NCI-H69 (cell line): Measurements from ENCODE around the gene BATF.

Experiments
- DNase-seq: peaks from one replicate; lab custom pipeline; 2025; lab: John Stamatoyannopoulos, UW

The BATF gene

DNA sequence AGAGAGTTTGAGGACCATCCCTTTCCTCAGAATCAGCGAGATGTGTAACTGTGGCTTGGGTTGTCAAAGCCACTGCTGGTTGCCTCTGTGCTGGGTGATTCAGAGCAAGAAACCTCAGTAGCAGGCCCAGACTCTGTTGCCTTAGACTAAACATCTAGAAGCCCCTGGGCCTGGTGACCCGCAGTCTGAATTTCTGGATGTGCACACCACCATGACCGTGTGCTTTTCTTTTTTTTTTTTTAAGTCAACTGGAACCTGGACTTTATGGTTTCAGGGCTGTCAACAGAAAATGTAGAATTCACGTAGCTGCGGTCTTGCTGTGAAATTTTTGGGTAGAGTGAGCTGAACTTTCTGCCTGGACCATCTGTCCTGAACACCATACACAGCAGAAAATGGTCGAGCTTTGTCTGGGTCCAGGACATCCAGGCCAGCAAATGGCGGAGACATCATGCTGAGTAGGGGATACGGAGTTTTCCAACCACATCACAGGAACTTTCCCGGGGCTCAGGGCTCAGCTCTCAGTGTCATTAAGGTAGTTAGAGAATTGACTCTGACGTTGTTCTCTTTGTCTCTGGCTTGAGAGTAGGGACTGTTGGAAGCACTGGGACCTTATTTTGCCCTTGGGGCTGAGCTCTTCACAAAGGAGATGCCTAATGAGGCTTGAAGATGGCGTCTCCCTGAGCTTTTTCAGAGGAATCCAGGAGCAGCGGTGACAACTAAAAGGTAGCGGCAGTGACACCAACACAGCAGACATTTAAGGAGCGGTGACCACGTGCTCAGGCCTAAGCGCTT is 23.0 kb upstream of the BATF start:
- DNase-seq = no peak

GRCh38 chr14:75501080-75501479 is 21.2 kb upstream of the BATF start:
- no peak for DNase-seq

- DNase-seq = no peak
Observed at GRCh38 chr14:75504411-75504810, 17.9 kb upstream of the BATF start.

DNA sequence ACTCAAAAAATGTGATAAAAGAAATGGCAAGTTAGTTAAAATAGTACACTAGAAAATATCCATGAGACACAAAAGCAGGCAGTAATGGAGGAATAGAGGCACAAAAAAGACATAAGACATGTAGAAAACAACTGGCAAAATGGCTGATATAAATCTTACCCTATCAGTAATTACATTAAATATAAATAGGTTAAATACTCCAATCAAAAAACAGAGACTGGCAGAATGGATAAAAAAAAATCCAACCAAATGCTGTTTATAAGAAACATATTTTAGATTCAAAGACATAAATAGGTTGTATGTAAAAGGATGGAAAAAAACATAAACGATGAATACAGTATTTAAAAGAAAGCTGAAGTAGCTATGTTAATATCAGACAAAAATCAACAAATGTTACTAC is 15.3 kb upstream of the BATF start:
- no peak for DNase-seq

DNA sequence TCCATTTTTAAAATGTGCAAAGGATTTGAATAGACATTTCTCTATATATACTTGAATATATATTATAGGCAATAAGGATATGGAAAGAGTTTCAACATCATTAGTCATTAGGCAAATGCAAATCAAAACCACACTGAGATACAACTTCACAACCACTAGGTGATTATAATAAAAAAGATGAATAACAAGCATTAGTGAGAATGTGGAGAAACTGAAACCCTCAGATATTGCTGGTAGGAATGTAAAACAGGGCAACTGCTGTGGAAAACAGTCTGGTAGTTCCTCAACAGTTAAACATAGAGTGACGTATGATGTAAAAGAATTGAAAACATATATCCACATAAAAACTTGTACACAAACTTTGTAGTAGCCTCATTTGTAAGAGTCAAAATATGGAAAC is 11.7 kb upstream of the BATF start:
- no peak for DNase-seq

GRCh38 chr14:75511201-75511600 is 11.1 kb upstream of the BATF start:
- DNase-seq = no peak

DNA sequence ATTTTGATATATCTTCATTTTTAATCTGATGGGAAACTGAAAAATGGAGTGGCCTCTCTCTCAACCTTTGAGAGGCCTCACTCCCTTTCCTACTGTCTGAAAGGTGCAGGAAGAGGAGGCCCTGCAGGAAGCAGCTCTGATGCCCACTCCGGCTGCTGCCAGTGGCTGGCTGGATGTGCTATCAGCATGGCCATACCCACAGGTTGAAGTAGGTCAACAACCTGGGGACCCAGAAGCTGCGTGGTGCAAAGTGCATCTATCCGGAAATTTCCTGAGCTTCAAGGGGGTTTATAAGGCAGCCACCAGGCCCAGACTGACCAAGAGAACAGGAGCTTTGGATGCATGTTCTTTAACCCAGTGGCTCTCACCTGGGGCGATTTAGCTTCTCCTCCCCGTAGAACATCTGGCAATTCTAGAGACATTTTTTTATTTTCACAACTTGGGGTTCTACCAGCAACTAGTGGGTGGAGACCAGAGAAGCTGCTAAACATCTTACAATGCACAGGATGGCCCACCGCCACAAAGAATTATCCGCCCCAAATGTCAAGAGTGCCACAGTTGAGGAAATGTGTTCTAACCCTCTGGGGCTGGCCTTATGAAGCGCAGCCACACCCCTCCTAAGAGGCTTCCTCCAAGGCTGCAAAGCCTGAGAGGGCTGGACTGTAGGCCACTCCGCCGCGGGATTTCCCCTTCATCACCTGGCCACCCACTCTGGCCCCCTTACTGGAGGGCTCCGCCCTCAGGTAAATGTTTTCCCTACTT is 8.2 kb upstream of the BATF start:
- DNase-seq = no peak

GRCh38 chr14:75514673-75515628 is 7.3 kb upstream of the BATF start:
- DNase-seq = no peak

- DNase-seq = no peak
Observed at GRCh38 chr14:75515629-75515996, 6.7 kb upstream of the BATF start.

DNA sequence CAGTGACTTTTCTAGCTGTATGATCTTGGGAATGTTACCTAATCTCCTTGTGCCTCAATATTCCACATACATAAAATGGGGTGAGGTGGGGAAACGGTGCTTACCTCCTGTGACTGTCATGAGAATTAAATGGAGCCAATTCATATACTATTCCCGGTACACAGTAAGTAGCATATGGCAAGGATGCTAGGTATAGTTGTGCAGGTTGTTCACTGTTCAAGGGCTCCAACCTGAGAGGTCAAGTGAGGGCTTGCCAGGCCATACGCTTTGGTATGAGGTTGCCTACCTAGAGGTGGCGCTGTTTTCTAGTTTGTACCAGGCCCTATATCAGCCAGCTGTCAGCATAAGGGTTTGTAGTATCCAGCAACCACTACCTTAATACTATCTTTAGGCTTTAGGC is 3.6 kb upstream of the BATF start:
- DNase-seq = peak; percentile 24

DNA sequence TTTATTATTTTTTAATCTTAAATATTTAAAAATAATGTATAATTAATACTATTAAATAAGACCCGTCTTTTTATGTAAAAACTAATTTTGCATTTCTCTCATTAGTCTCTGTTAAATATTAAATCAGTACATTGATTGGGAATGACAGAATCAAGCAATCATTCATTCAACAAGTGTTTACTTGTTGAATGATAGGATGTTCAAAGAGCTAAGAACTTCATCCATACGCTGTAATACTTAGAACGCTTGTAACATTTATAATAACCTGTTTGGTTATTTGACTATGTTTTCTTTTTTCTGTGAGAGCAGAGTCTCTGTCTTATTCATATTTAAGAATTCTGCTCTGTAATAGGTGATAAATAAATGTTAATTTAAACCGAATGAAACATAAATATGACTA is 2.9 kb upstream of the BATF start:
- no peak for DNase-seq

GRCh38 chr14:75519826-75520728 is 2.2 kb upstream of the BATF start:
- no peak for DNase-seq

GRCh38 chr14:75520852-75521251 is 1.4 kb upstream of the BATF start:
- no peak for DNase-seq

DNA sequence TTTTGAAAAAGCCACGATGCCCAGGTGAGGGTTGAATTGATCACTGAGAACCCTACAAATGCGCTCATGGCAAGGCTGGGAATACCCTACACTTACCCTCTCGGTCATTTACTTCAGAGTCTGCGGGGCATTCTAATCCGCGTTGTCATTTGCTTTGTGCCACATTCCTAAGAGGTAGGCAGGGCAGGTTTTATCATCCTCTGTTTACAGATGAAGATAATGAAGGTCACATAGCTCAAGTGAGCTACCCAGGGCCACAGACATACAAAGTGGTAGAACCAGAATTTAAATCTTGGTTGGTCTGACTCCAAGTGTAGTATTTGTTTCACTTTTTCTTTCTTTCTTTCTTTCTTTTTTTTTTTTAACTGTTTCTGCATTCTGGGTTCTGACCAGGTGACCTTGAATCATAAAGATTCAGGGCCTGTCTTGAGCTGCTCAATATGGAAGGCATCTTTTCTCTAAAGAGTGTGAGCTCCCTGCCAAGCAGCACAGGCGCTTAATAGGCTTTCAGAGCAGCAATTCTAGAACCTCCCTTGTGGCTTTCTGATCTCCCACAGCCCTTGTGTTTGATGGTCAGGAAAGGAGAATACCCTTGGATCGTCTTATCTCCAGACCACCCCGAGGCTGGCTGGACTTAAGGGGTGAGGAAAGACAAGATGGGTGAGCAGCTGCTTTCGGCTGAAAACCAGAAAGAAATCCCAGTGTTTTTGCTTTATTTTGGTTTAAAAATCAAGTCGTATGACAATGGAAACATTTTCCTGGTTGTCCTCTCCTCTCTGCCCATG is 662 bp upstream of the BATF start:
- DNase-seq = no peak

GRCh38 chr14:75522983-75523318 is 682 bp downstream of the BATF start:
- no peak for DNase-seq

DNA sequence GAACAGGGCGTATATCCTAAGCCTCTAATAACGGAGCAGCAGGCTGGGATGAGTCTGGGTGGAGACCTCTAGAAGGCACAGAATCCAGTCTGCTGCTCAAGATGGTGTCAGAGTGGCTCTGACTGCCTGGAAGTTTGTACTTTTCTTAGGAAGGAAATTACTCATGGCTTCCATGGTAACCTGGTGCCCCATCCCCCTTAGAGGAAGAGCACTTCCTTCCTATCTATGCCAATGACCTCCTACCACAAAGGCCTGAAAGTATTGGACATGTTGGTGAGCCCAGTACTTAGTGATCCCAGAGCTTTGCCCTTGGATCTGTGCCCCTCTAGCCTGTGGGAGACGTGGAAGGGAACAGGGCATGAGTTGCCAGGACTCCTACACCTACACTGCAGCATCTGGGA is 1.5 kb downstream of the BATF start:
- DNase-seq = no peak

GRCh38 chr14:75525969-75526368 is 3.7 kb downstream of the BATF start:
- no peak for DNase-seq

- DNase-seq = no peak
Observed at GRCh38 chr14:75527449-75528163, 5.3 kb downstream of the BATF start.

DNA sequence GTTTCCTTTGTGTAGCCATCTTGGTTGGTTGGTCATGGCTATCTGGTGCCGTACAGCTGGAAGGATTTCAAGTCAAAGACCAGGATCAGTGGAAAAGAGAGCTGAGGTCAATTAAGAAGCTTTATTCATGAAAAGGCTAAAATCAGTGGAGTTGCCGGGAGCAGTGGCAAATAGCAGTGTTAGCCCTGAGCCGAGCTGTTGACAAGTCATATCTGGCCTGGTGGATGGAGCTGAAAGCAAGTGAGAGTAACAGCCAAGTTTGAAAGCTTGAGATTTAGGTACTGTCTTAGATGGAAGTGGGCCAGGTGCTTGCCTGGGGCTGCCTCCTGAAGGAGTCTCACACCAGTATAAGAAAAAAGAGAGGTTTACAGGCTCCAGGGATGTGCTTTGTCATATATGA is 9.0 kb downstream of the BATF start:
- no peak for DNase-seq

DNA sequence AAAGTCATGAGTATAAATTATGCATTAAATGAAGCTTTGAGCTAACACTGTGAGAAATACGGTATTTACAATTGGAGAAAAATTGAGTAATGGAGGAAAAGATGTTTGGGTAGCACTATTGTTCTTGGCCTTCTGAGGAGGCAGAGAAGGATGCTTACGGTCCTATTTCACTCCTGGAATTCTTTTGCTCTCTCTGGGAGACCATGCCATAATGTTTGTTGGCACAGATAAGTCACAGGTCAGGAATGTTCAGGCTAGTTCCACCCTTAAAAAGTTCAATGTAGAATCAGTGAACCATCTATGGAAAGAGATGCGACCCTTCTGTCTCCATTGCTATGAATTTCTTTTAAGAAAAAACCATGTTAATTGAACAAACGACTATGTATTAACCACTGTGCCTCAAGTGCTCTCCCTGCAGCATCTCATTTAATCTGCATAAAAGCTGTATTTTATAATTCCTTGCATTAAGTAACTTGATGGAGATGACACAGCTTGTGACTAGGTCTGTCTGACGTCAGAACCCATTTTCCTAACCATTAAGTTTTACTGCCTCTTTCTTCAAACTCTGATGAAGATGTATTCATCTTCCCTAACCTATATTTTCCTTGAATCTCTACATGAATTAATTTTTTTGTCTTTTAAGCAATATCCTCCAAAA is 9.5 kb downstream of the BATF start:
- no peak for DNase-seq
